ENCODE results near the gene PLEKHA5.

Gene PLEKHA5

DNA sequence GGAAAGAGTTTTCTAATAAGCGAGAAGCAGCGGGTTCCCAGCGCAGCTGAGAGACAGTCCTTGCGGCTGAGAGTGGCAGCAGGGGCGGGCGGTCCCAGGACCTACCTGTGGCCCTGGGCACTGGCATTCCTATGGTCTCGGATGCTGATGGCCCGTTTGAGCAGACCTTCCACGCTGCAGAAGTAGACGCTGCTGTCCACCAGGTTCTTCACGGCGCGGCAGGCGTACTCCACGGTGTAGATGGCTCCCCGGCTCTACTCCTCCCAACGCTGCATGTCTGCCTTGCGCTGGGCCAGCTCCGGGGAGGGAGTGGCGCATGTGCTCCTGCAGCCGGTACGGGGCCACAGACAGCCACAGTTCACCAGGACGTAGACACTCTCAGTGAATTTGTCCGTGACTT is 21.8 kb upstream of the PLEKHA5 start:
- no peak overlapping the region for H3K4me3 ChIP-seq (ENCODE audit: low read depth in 1 of 2, low read length in 1 of 2)
- no peak overlapping the region for H3K27ac ChIP-seq
- H3K36me3 ChIP-seq: no peaks in the 10 kb centered on the region
- no peaks in the 10 kb centered on the region for H3K4me1 ChIP-seq (ENCODE audit: control insufficient read depth in 1 of 2, insufficient read depth in 1 of 2, low read depth in 1 of 2, low read length in 1 of 2)
- no peaks in the 10 kb centered on the region for H3K9me3 ChIP-seq
- no peaks in the 10 kb centered on the region for H3K27me3 ChIP-seq
- TF ChIP-seq, protein P1, sequence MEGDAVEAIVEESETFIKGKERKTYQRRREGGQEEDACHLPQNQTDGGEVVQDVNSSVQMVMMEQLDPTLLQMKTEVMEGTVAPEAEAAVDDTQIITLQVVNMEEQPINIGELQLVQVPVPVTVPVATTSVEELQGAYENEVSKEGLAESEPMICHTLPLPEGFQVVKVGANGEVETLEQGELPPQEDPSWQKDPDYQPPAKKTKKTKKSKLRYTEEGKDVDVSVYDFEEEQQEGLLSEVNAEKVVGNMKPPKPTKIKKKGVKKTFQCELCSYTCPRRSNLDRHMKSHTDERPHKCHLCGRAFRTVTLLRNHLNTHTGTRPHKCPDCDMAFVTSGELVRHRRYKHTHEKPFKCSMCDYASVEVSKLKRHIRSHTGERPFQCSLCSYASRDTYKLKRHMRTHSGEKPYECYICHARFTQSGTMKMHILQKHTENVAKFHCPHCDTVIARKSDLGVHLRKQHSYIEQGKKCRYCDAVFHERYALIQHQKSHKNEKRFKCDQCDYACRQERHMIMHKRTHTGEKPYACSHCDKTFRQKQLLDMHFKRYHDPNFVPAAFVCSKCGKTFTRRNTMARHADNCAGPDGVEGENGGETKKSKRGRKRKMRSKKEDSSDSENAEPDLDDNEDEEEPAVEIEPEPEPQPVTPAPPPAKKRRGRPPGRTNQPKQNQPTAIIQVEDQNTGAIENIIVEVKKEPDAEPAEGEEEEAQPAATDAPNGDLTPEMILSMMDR (IDR thresholded peaks at IDR 0.05): no peak

- no peaks in the 10 kb centered on the region for H3K36me3 ChIP-seq
- H3K9me3 ChIP-seq: no peaks in the 10 kb centered on the region
- TF ChIP-seq, protein P1 (IDR thresholded peaks at IDR 0.05): no peak
- no peaks in the 10 kb centered on the region for H3K27me3 ChIP-seq
- no peaks in the 10 kb centered on the region for H3K4me1 ChIP-seq (ENCODE audit: control insufficient read depth in 1 of 2, insufficient read depth in 1 of 2, low read depth in 1 of 2, low read length in 1 of 2)
- no peak overlapping the region for H3K4me3 ChIP-seq (ENCODE audit: low read depth in 1 of 2, low read length in 1 of 2)
- no peak overlapping the region for H3K27ac ChIP-seq
Measured at GRCh38 chr12:19110221-19110940, 19.2 kb upstream of the PLEKHA5 start.

- H3K27ac ChIP-seq: no peak overlapping the region
- H3K27me3 ChIP-seq: no peaks in the 10 kb centered on the region
- H3K36me3 ChIP-seq: no peaks in the 10 kb centered on the region
- no peak overlapping the region for H3K4me3 ChIP-seq (ENCODE audit: low read depth in 1 of 2, low read length in 1 of 2)
- H3K9me3 ChIP-seq: no peaks in the 10 kb centered on the region
- TF ChIP-seq, protein P1 (IDR thresholded peaks at IDR 0.05): no peak
- no peaks in the 10 kb centered on the region for H3K4me1 ChIP-seq (ENCODE audit: control insufficient read depth in 1 of 2, insufficient read depth in 1 of 2, low read depth in 1 of 2, low read length in 1 of 2)
Measured at GRCh38 chr12:19113464-19113863, 16.1 kb upstream of the PLEKHA5 start.

DNA sequence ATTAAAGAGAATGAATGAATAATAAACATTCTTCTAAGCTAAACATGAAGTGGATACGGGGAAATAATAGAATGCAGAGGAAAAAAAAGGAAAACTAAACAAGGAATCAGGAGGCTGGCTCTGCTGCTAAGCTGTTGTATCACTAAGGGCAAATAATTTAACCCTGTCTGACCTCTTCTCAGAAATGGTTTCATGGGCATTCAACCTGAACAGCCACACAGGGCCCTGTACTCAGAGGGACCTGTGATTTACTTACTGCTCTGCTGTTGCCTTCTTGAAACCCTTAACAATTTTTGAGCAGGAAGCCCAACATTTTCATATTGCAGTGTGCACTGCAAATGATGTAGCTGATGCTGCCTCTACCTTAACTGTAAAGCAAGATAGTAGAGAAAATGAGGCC is 14.2 kb upstream of the PLEKHA5 start:
- H3K27me3 ChIP-seq: no peaks in the 10 kb centered on the region
- H3K36me3 ChIP-seq: no peaks in the 10 kb centered on the region
- H3K4me3 ChIP-seq (ENCODE audit: low read depth in 1 of 2, low read length in 1 of 2): no peak overlapping the region
- no peaks in the 10 kb centered on the region for H3K9me3 ChIP-seq
- H3K27ac ChIP-seq: no peak overlapping the region
- TF ChIP-seq, protein P1 (IDR thresholded peaks at IDR 0.05): no peak
- H3K4me1 ChIP-seq (ENCODE audit: control insufficient read depth in 1 of 2, insufficient read depth in 1 of 2, low read depth in 1 of 2, low read length in 1 of 2): no peaks in the 10 kb centered on the region

- Histone ChIP-seq H3K27ac (no peak overlapping the region), H3K4me1 (ENCODE audit: control insufficient read depth in 1 of 2, insufficient read depth in 1 of 2, low read depth in 1 of 2, low read length in 1 of 2) (no peaks in the 10 kb centered on the region), H3K4me3 (ENCODE audit: low read depth in 1 of 2, low read length in 1 of 2) (no peak overlapping the region), H3K27me3 (no peaks in the 10 kb centered on the region), H3K36me3 (no peaks in the 10 kb centered on the region), H3K9me3 (no peaks in the 10 kb centered on the region)
- TF ChIP-seq, protein P1 (IDR thresholded peaks at IDR 0.05): no peak
Measured at GRCh38 chr12:19119440-19119839, 10.1 kb upstream of the PLEKHA5 start.
